ENCODE results near the gene TNIK.

DNA sequence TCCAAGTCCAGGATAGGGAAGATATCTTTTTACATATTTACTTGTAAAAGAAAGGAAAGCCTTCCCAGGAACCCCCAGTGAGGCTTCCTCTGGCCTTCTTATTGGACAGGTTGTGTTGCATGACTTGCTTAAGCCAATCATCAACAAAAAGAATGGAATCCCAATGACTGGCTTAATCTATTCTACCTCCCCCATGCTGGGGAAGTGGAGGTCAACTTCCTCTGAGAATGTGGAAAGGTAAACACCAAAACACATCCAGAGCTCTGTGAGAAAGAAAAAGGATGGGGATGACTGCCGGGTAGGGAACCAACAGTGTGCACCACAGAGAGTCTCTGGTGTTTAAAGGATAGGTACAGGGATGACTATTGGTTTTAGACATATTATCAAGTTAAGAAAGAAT lies 25.1 kb downstream of the TNIK start:
- TF ChIP-seq, protein P1, sequence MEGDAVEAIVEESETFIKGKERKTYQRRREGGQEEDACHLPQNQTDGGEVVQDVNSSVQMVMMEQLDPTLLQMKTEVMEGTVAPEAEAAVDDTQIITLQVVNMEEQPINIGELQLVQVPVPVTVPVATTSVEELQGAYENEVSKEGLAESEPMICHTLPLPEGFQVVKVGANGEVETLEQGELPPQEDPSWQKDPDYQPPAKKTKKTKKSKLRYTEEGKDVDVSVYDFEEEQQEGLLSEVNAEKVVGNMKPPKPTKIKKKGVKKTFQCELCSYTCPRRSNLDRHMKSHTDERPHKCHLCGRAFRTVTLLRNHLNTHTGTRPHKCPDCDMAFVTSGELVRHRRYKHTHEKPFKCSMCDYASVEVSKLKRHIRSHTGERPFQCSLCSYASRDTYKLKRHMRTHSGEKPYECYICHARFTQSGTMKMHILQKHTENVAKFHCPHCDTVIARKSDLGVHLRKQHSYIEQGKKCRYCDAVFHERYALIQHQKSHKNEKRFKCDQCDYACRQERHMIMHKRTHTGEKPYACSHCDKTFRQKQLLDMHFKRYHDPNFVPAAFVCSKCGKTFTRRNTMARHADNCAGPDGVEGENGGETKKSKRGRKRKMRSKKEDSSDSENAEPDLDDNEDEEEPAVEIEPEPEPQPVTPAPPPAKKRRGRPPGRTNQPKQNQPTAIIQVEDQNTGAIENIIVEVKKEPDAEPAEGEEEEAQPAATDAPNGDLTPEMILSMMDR (IDR thresholded peaks at IDR 0.05): no peak
- no peak for TF ChIP-seq POLR2A (IDR thresholded peaks at IDR 0.05)
